RWPE2 (cell line): ENCODE measurements around the gene KNDC1.

Source experiments
- ATAC-seq: fragments of 200-7000 bp; cut with Tn5 transposase; 3 replicates; pipeline ENCODE4 v1.9.1; 2021; ENCODE audit warnings: low read depth
- DNase-seq: peaks from one replicate; pipeline ENCODE4 v3.0.0-alpha.2; 2020; ENCODE audit warnings: low spot score
- H3K27ac ChIP-seq: fragments of 450-650 bp; 2 replicates; pipeline ENCODE4 v1.5.1; 2017; ENCODE audit warnings: mild to moderate bottlenecking; ENCODE audit not compliant: poor library complexity, severe bottlenecking
- H3K27me3 ChIP-seq: fragments of 250-450 bp; sonication (Bioruptor Pico); 2 replicates; pipeline ENCODE4 v1.5.1; 2021; ENCODE audit warnings: mild to moderate bottlenecking, moderate library complexity; ENCODE audit not compliant: insufficient read depth, poor library complexity, severe bottlenecking
- H3K36me3 ChIP-seq: fragments of 250-450 bp; sonication (Bioruptor Pico); 2 replicates; pipeline ENCODE4 v1.5.1; 2020; ENCODE audit warnings: low read depth, mild to moderate bottlenecking, moderate library complexity
- H3K4me1 ChIP-seq: fragments of 250-450 bp; sonication (Bioruptor Pico); 2 replicates; pipeline ENCODE4 v1.5.1; 2021; ENCODE audit warnings: mild to moderate bottlenecking, moderate library complexity; ENCODE audit not compliant: insufficient read depth, poor library complexity, severe bottlenecking
- H3K4me3 ChIP-seq: fragments of 250-450 bp; sonication (Bioruptor Pico); 2 replicates; pipeline ENCODE4 v1.5.1; 2021; ENCODE audit warnings: mild to moderate bottlenecking, moderate library complexity; ENCODE audit not compliant: severe bottlenecking
- H3K9me3 ChIP-seq: fragments of 250-450 bp; sonication (Bioruptor Pico); 2 replicates; pipeline ENCODE4 v1.5.1; 2021; ENCODE audit warnings: mild to moderate bottlenecking, moderate library complexity; ENCODE audit not compliant: severe bottlenecking
- TF ChIP-seq, protein P1 (sequence below): fragments of 450-650 bp; IDR thresholded peaks from one replicate; pipeline ENCODE4 v1.5.1; 2017; ENCODE audit warnings: mild to moderate bottlenecking, moderate library complexity; ENCODE audit not compliant: poor library complexity, severe bottlenecking

KNDC1 gene

DNA sequence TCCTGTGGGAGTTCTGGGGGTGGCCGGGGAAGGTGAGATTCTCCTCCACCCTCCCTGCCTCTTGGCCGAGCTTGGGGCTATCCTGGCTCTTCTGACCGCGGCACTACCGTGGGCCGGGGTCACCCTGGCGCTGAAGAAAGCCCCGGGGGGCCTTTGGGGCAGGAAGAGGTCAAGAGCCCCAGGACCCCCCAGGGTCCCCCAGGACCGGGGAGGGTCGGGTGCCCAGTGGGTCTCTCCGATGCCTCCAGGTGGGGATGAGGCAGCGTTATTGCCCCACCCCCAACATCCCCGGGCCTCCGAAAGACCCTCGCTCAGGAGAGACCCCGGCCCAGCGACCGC, 439 bp upstream of the KNDC1 start:
- Histone ChIP-seq H3K9me3 (no peaks in the 10 kb centered on the region), H3K4me1 (no peaks in the 10 kb centered on the region), H3K27ac (no peak overlapping the region), H3K4me3 (no peak overlapping the region), H3K27me3 (peaks cover 41% of the 10 kb centered on the region), H3K36me3 (no peaks in the 10 kb centered on the region)
- TF ChIP-seq, protein P1, sequence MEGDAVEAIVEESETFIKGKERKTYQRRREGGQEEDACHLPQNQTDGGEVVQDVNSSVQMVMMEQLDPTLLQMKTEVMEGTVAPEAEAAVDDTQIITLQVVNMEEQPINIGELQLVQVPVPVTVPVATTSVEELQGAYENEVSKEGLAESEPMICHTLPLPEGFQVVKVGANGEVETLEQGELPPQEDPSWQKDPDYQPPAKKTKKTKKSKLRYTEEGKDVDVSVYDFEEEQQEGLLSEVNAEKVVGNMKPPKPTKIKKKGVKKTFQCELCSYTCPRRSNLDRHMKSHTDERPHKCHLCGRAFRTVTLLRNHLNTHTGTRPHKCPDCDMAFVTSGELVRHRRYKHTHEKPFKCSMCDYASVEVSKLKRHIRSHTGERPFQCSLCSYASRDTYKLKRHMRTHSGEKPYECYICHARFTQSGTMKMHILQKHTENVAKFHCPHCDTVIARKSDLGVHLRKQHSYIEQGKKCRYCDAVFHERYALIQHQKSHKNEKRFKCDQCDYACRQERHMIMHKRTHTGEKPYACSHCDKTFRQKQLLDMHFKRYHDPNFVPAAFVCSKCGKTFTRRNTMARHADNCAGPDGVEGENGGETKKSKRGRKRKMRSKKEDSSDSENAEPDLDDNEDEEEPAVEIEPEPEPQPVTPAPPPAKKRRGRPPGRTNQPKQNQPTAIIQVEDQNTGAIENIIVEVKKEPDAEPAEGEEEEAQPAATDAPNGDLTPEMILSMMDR = no peak
- DNase-seq (no peak), ATAC-seq (no peak)

DNA sequence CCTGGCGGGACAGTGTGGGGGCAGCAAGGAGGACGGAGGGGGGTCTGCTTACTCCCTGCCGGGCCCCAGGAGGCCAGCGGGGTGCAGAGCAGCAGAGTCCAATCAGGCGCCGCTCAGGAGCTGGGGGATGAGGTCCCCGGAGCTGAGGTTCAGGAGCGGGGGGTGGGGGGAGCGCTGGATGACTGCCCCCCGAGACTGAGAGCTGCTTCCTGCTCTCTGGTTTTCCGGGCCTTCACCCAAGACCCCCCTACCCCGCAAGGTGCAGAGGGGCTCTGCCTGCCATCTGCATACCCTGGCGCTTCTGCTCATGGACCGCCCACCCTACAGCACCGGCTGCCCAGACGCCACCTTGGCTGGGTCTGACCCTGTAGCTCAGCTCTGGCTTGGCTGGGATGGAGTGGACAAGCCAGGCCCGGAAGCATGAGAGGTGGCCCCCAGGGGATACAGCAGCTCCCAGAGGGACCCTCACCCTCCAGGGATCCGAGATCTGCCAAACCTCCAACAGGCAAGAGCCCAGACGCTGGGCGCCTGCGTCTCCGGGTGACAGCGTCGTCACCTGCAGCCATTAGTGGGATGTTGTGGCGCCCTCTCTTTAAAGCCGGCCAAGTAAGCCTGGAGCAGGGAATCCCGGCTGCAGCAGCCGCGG, 930 bp downstream of the KNDC1 start:
- TF ChIP-seq, protein P1 = no peak
- H3K4me1 ChIP-seq = no peaks in the 10 kb centered on the region
- H3K27me3 ChIP-seq = peaks cover 41% of the 10 kb centered on the region
- H3K27ac ChIP-seq = no peak overlapping the region
- ATAC-seq = no peak
- no peak overlapping the region for H3K4me3 ChIP-seq
- peak; percentile 50 for DNase-seq
- no peaks in the 10 kb centered on the region for H3K9me3 ChIP-seq
- H3K36me3 ChIP-seq = no peaks in the 10 kb centered on the region

DNA sequence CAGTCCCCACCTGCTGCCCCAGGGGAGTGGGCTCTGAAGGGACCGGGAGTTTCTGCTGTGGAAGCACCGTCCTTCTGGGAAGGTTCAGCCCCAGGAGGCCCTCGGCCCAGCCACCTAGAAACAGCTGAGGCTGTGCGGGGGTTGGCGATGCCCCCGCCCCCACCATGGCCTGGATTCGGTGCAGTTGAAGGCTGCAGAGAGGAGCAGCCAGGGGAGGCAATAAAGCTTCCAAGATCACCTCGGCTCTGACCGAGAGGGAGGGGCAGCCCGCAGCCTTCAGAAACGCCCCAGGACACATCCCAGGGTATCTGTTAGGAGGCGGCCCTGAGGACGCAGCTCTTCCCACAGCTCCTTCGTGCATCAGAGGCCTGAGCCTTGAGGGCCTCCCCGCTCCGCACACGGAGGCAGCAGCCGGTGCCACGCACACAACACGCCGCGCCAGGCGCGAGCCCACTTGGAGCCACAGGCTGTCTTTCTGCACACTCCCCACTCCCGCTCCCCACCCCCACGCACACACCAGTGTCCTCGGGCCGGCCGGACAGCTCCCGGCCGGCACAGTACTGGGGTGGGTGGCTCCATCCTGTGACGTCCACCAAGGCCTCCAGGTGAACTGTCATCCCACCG, 1.6 kb downstream of the KNDC1 start:
- ATAC-seq (no peak), DNase-seq (peak; percentile 51)
- Histone ChIP-seq H3K9me3 (no peaks in the 10 kb centered on the region), H3K36me3 (no peaks in the 10 kb centered on the region), H3K4me3 (no peak overlapping the region), H3K27me3 (peaks cover 41% of the 10 kb centered on the region), H3K27ac (no peak overlapping the region), H3K4me1 (no peaks in the 10 kb centered on the region)
- TF ChIP-seq, protein P1 = no peak

DNA sequence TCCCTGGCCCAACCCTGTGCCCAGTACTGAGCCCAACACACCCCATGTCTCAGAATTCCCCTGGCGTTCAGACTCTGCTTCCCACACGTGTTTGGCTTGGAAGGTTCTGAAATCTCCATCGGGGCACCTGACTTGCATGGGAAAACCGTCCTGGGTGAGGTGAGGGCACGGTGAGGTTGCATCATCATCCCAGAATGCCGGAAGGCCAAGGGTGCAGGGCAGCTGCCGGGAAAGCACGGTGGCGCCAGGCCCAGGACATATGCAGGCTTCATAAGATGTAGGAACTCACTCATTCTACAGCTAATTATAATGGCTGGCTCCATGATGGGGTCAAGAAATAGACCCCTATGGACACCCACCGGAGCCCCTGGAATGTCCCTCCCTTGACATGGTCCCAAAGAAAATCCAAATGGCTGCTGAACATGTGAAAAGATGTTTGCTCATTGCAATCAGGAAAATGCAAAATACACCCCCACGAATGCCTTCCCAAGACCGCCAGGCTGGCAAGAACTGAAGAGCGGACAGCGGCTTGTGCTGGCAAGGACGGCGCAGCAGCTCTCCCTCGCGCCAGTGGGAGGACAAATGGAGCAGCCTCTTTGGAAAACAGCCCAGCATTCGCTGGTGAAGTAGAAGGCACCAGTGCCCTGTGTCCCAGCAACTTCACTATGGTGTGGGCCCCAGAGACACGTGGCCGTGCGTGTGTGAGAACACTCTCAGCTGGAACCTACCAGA, 2.3 kb downstream of the KNDC1 start:
- no peak for ATAC-seq
- TF ChIP-seq, protein P1 = no peak

More for the DNA sequence above, 2.3 kb downstream of the KNDC1 start:
- Histone ChIP-seq H3K27ac (no peak overlapping the region), H3K4me3 (no peak overlapping the region), H3K9me3 (no peaks in the 10 kb centered on the region), H3K4me1 (no peaks in the 10 kb centered on the region), H3K27me3 (peaks cover 41% of the 10 kb centered on the region), H3K36me3 (no peaks in the 10 kb centered on the region)
- no peak for DNase-seq
